Caco-2 (cell line): Measurements from ENCODE around the gene PDK2. TPM values are rescaled to one million over a fixed set of nuclear protein-coding genes. Genes with fewer than 3 reads are reported as not detected.

Experiments
- BruUV-seq: library from RNA; stranded (reverse); fragments of 400-500 nt; replicated peaks from 2 replicates; lab custom pipeline; 2021; lab: Mats Ljungman, UMichigan
- CTCF ChIA-PET: fragments of 300-600 bp; sonication (Branson Sonifier 250); formaldehyde crosslinking; loops from one replicate; lab custom pipeline; 2022; ENCODE audit warnings: antibody characterized with exemption; lab: Charles Lee
- POLR2A ChIA-PET: fragments of 300-600 bp; sonication (Branson Sonifier 250); formaldehyde crosslinking; loops from one replicate; lab custom pipeline; 2022; ENCODE audit warnings: antibody characterized with exemption; lab: Charles Lee
- DNase-seq, 2 experiments: peaks; one replicate each; pipeline versions ENCODE4 v3.0.0 to v3.0.0-alpha.2; 2020 to 2022
- H3K27me3 ChIP-seq: replicated peaks from 2 replicates; pipeline ENCODE4 v1.6.0; 2011; ENCODE audit warnings: low read length; ENCODE audit not compliant: control insufficient read depth, insufficient read depth
- H3K36me3 ChIP-seq: 2 replicates; pipeline ENCODE4 v1.5.1; 2011; ENCODE audit warnings: low read length; ENCODE audit not compliant: control insufficient read depth, insufficient read depth
- H3K4me1 ChIP-seq: fragments of 250-450 bp; sonication (Bioruptor Pico); 2 replicates; pipeline ENCODE4 v1.5.1; 2020; ENCODE audit warnings: mild to moderate bottlenecking
- H3K4me3 ChIP-seq: 2 replicates; pipeline ENCODE4 v1.5.1; 2011; ENCODE audit warnings: low read depth, mild to moderate bottlenecking, control low read depth, low read length
- H3K9me3 ChIP-seq: fragments of 250-450 bp; sonication (Bioruptor Pico); 2 replicates; pipeline ENCODE4 v1.5.1; 2020; ENCODE audit warnings: mild to moderate bottlenecking, moderate library complexity
- H3K27ac Mint-ChIP-seq: one replicate; pipeline ENCODE4 v1.8.0; 2022; ENCODE audit warnings: mixed read lengths; ENCODE audit not compliant: unreplicated experiment
- H3K27me3 Mint-ChIP-seq: one replicate; pipeline ENCODE4 v1.8.0; 2022; ENCODE audit warnings: mixed read lengths; ENCODE audit not compliant: insufficient read depth, unreplicated experiment
- H3K36me3 Mint-ChIP-seq: one replicate; pipeline ENCODE4 v1.8.0; 2022; ENCODE audit warnings: mild to moderate bottlenecking, mixed read lengths; ENCODE audit not compliant: insufficient read depth, unreplicated experiment
- H3K4me1 Mint-ChIP-seq: one replicate; pipeline ENCODE4 v1.8.0; 2022; ENCODE audit warnings: low read depth, mixed read lengths; ENCODE audit not compliant: unreplicated experiment
- H3K4me3 Mint-ChIP-seq: one replicate; pipeline ENCODE4 v1.8.0; 2022; ENCODE audit warnings: mild to moderate bottlenecking, moderate library complexity, mixed read lengths; ENCODE audit not compliant: unreplicated experiment
- H3K9me3 Mint-ChIP-seq: one replicate; pipeline ENCODE4 v1.8.0; 2022; ENCODE audit warnings: mixed read lengths; ENCODE audit not compliant: unreplicated experiment
- CTCF ChIP-seq, 2 experiments: fragments of 200-600 bp in 1 of 2; IDR thresholded peaks; 1 replicate in 1 of 2; 2 replicates in 1 of 2; pipeline versions ENCODE4 v1.5.1 to v1.8.0; 2011 to 2022; ENCODE audit warnings: antibody characterized with exemption in 1 of 2, control low read depth in 1 of 2, inconsistent platforms in 1 of 2, low read depth in 1 of 2, low read length in 1 of 2, mild to moderate bottlenecking in 1 of 2, moderate library complexity in 1 of 2; ENCODE audit not compliant: insufficient read depth in 1 of 2, severe bottlenecking in 1 of 2, unreplicated experiment in 1 of 2
- intact Hi-C: fragments of 100-400 bp; cut with micrococcal nuclease; formaldehyde crosslinking; loops from one replicate; pipeline ENCODE4 v1.10.0; 2022; ENCODE audit not compliant: unreplicated experiment
- total RNA-seq: library from RNA; stranded (reverse); gene quantifications from 2 replicates; pipeline ENCODE4 v1.2.3, GENCODE V29; 2022

The PDK2 gene
- total RNA-seq, 1 experiment from 2014 or later: 10.5 TPM

- Mint-ChIP-seq H3K9me3 (no peaks in the 10 kb centered on the region), H3K27ac (no peak overlapping the region), H3K4me3 (no peak overlapping the region), H3K4me1 (no peaks in the 10 kb centered on the region), H3K36me3 (no peaks in the 10 kb centered on the region), H3K27me3 (no peaks in the 10 kb centered on the region)
- intact Hi-C loops: no loop called here
- Histone ChIP-seq H3K9me3 (no peaks in the 10 kb centered on the region), H3K4me3 (no peak overlapping the region), H3K4me1 (peaks cover 24% of the 10 kb centered on the region), H3K36me3 (no peaks in the 10 kb centered on the region), H3K27me3 (no peaks in the 10 kb centered on the region)
- CTCF ChIA-PET: no interaction called here
- DNase-seq: no peak
- POLR2A ChIA-PET: no interaction called here
- BruUV-seq: no TSS peak
- no peak for TF ChIP-seq CTCF (IDR thresholded peaks at IDR 0.05; ENCODE audit: insufficient read depth in 1 of 2, low read depth in 1 of 2, low read length in 1 of 2, severe bottlenecking in 1 of 2, unreplicated experiment in 1 of 2)
Observed at GRCh38 chr17:50109207-50109606, 14.1 kb downstream of the PDK2 start.

GRCh38 chr17:50109785-50110184 lies 14.6 kb downstream of the PDK2 start:
- Mint-ChIP-seq H3K4me3 (no peak overlapping the region), H3K27ac (no peak overlapping the region), H3K36me3 (no peaks in the 10 kb centered on the region), H3K27me3 (no peaks in the 10 kb centered on the region), H3K4me1 (no peaks in the 10 kb centered on the region), H3K9me3 (no peaks in the 10 kb centered on the region)
- Histone ChIP-seq H3K36me3 (no peaks in the 10 kb centered on the region), H3K4me3 (no peak overlapping the region), H3K9me3 (no peaks in the 10 kb centered on the region), H3K27me3 (no peaks in the 10 kb centered on the region), H3K4me1 (peaks cover 24% of the 10 kb centered on the region)
- BruUV-seq: no TSS peak
- DNase-seq: no peak
- TF ChIP-seq CTCF (IDR thresholded peaks at IDR 0.05; ENCODE audit: insufficient read depth in 1 of 2, low read depth in 1 of 2, low read length in 1 of 2, severe bottlenecking in 1 of 2, unreplicated experiment in 1 of 2): no peak
- ChIA-PET POLR2A (no interaction called here), CTCF (no interaction called here)
- intact Hi-C loops: no loop called here

GRCh38 chr17:50110591-50111349 lies 15.6 kb downstream of the PDK2 start:
- Mint-ChIP-seq H3K27ac (no peak overlapping the region), H3K27me3 (no peaks in the 10 kb centered on the region), H3K9me3 (no peaks in the 10 kb centered on the region), H3K4me1 (no peaks in the 10 kb centered on the region), H3K4me3 (no peak overlapping the region), H3K36me3 (no peaks in the 10 kb centered on the region)
- H3K4me1 ChIP-seq: peaks cover 24% of the 10 kb centered on the region
- H3K4me3 ChIP-seq: no peak overlapping the region
- no peaks in the 10 kb centered on the region for H3K9me3 ChIP-seq
- no peak for TF ChIP-seq CTCF (IDR thresholded peaks at IDR 0.05; ENCODE audit: insufficient read depth in 1 of 2, low read depth in 1 of 2, low read length in 1 of 2, severe bottlenecking in 1 of 2, unreplicated experiment in 1 of 2)
- ChIA-PET POLR2A (interaction anchor here (0.6 kb wide), 1 partner anchor 208 kb away, joined by 3 read pairs; no protein-coding TSS in a partner anchor), CTCF (interaction anchor here (1.1 to 2.4 kb wide), 5 partner anchors 28 to 130 kb away, joined by 5 to 7 read pairs (median 6); no protein-coding TSS in a partner anchor)
- no peaks in the 10 kb centered on the region for H3K27me3 ChIP-seq
- no peaks in the 10 kb centered on the region for H3K36me3 ChIP-seq
- DNase-seq: peak; percentile 26 to 47
- BruUV-seq: no TSS peak
- intact Hi-C loops: no loop called here
